HUES6 (cell line): ENCODE data around the gene SMARCB1.
A peak's percentile ranks its signal among the peaks of the same experiment; 100 is the strongest.

Experiments
- H3K27ac ChIP-seq: 2 replicates; pipeline ENCODE4 v1.7.0; 2013; ENCODE audit warnings: low read depth, mild to moderate bottlenecking, low read length, inconsistent platforms
- H3K27me3 ChIP-seq: 2 replicates; pipeline ENCODE4 v1.6.1; 2013; ENCODE audit warnings: low read length; ENCODE audit not compliant: control insufficient read depth, insufficient read depth
- H3K36me3 ChIP-seq: 2 replicates; pipeline ENCODE4 v1.6.1; 2013; ENCODE audit warnings: low read length; ENCODE audit not compliant: control insufficient read depth, insufficient read depth
- H3K4me1 ChIP-seq: 2 replicates; pipeline ENCODE4 v1.6.1; 2013; ENCODE audit warnings: low read length; ENCODE audit not compliant: control insufficient read depth, insufficient read depth
- H3K4me3 ChIP-seq: 2 replicates; pipeline ENCODE4 v1.5.1; 2013; ENCODE audit warnings: low read depth, low read length
- H3K9ac ChIP-seq: one replicate; pipeline ENCODE4 v1.6.1; 2013; ENCODE audit warnings: mild to moderate bottlenecking, low read length
- H3K9me3 ChIP-seq: 2 replicates; pipeline ENCODE4 v1.6.1; 2013; ENCODE audit warnings: low read depth, low read length; ENCODE audit not compliant: control insufficient read depth, insufficient read depth

Gene SMARCB1

GRCh38 chr22:23806837-23807236 lies 20.1 kb downstream of the SMARCB1 start:
- no peak overlapping the region for H3K9ac ChIP-seq
- H3K36me3 ChIP-seq = peaks cover 64% of the 10 kb centered on the region
- no peak overlapping the region for H3K27ac ChIP-seq

GRCh38 chr22:23812378-23812777 lies 25.6 kb downstream of the SMARCB1 start:
- no peaks in the 10 kb centered on the region for H3K4me1 ChIP-seq
- no peak overlapping the region for H3K27ac ChIP-seq
- H3K9me3 ChIP-seq = no peaks in the 10 kb centered on the region
- H3K9ac ChIP-seq = no peak overlapping the region
- H3K36me3 ChIP-seq = peaks cover 56% of the 10 kb centered on the region
- H3K27me3 ChIP-seq = no peaks in the 10 kb centered on the region
- H3K4me3 ChIP-seq = no peak overlapping the region

More at GRCh38 chr22:23806837-23807236, 20.1 kb downstream of the SMARCB1 start:
- Histone ChIP-seq H3K9me3 (no peaks in the 10 kb centered on the region), H3K27me3 (no peaks in the 10 kb centered on the region), H3K4me3 (no peak overlapping the region), H3K4me1 (no peaks in the 10 kb centered on the region)

GRCh38 chr22:23815541-23816155 lies 28.9 kb downstream of the SMARCB1 start:
- Histone ChIP-seq H3K27me3 (no peaks in the 10 kb centered on the region), H3K9me3 (no peaks in the 10 kb centered on the region), H3K4me1 (no peaks in the 10 kb centered on the region), H3K36me3 (peaks cover 83% of the 10 kb centered on the region), H3K27ac (no peak overlapping the region), H3K9ac (no peak overlapping the region), H3K4me3 (no peak overlapping the region)

GRCh38 chr22:23816156-23816976 lies 29.6 kb downstream of the SMARCB1 start:
- H3K4me1 ChIP-seq = no peaks in the 10 kb centered on the region
- H3K4me3 ChIP-seq = no peak overlapping the region
- H3K27me3 ChIP-seq = no peaks in the 10 kb centered on the region
- no peak overlapping the region for H3K27ac ChIP-seq
- H3K9ac ChIP-seq = no peak overlapping the region
- no peaks in the 10 kb centered on the region for H3K9me3 ChIP-seq
- peaks cover 84% of the 10 kb centered on the region for H3K36me3 ChIP-seq

GRCh38 chr22:23817146-23817545 lies 30.4 kb downstream of the SMARCB1 start:
- no peaks in the 10 kb centered on the region for H3K9me3 ChIP-seq
- peaks cover 85% of the 10 kb centered on the region for H3K36me3 ChIP-seq
- no peak overlapping the region for H3K9ac ChIP-seq
- no peak overlapping the region for H3K27ac ChIP-seq
- no peak overlapping the region for H3K4me3 ChIP-seq
- no peaks in the 10 kb centered on the region for H3K27me3 ChIP-seq
- H3K4me1 ChIP-seq = no peaks in the 10 kb centered on the region

- Histone ChIP-seq H3K9me3 (no peaks in the 10 kb centered on the region), H3K27ac (no peak overlapping the region), H3K4me3 (no peak overlapping the region), H3K4me1 (no peaks in the 10 kb centered on the region), H3K9ac (no peak overlapping the region), H3K27me3 (no peaks in the 10 kb centered on the region), H3K36me3 (peaks cover 88% of the 10 kb centered on the region)
These were observed 31.8 kb downstream of the SMARCB1 start for GRCh38 chr22:23818541-23818940.

- H3K9me3 ChIP-seq = no peaks in the 10 kb centered on the region
- no peaks in the 10 kb centered on the region; the same call in 1 of the 2 replicates for H3K4me1 ChIP-seq
- peak overlapping the region; percentile 33; the same call in 1 of the 2 replicates for H3K27ac ChIP-seq
- no peak overlapping the region for H3K4me3 ChIP-seq
- H3K27me3 ChIP-seq = no peaks in the 10 kb centered on the region
- no peak overlapping the region for H3K9ac ChIP-seq
- peaks cover 96% of the 10 kb centered on the region for H3K36me3 ChIP-seq
These were observed 34.0 kb downstream of the SMARCB1 start for GRCh38 chr22:23820748-23821211.

GRCh38 chr22:23822101-23822671 lies 35.4 kb downstream of the SMARCB1 start:
- Histone ChIP-seq H3K4me1 (peaks cover 8% of the 10 kb centered on the region; the same call in 1 of the 2 replicates), H3K36me3 (peaks cover 96% of the 10 kb centered on the region), H3K9me3 (no peaks in the 10 kb centered on the region), H3K9ac (no peak overlapping the region), H3K27ac (no peak overlapping the region), H3K27me3 (no peaks in the 10 kb centered on the region), H3K4me3 (no peak overlapping the region)

GRCh38 chr22:23823331-23823791 lies 36.6 kb downstream of the SMARCB1 start:
- Histone ChIP-seq H3K9ac (no peak overlapping the region), H3K9me3 (no peaks in the 10 kb centered on the region), H3K27ac (no peak overlapping the region), H3K27me3 (no peaks in the 10 kb centered on the region), H3K36me3 (peaks cover 93% of the 10 kb centered on the region), H3K4me1 (peaks cover 9% of the 10 kb centered on the region; the same call in 1 of the 2 replicates), H3K4me3 (no peak overlapping the region)

- Histone ChIP-seq H3K4me3 (no peak overlapping the region), H3K9ac (no peak overlapping the region), H3K27me3 (no peaks in the 10 kb centered on the region), H3K27ac (no peak overlapping the region), H3K4me1 (peaks cover 9% of the 10 kb centered on the region; the same call in 1 of the 2 replicates), H3K36me3 (peaks cover 93% of the 10 kb centered on the region), H3K9me3 (no peaks in the 10 kb centered on the region)
These were observed 37.9 kb downstream of the SMARCB1 start for GRCh38 chr22:23824476-23825245.
